Tongue (tissue), 2 donors: ENCODE measurements around the gene STK16. TPM values are rescaled to one million over a fixed set of nuclear protein-coding genes. Genes with fewer than 3 reads are reported as not detected.
A peak's percentile ranks its signal among the peaks of the same experiment; 100 is the strongest.
"Not testable (repeated sequence)": the region's sequence is repeated elsewhere in the genome, so short reads cannot be mapped to it uniquely, and the experiment has no call there.

ENCODE experiments used
- DNase-seq: peaks from one replicate; pipeline ENCODE4 v3.0.0-alpha.2; 2015
- total RNA-seq: library from RNA; depleted of rRNA; stranded (reverse); fragments of >200 nt; gene quantifications from one replicate; pipeline ENCODE4 v1.2.3, GENCODE V29; 2014

STK16 gene
- total RNA-seq, 1 donor from 2014 or later, result 10.5 TPM

- DNase-seq, result no peak
These were observed 511 bp upstream of the STK16 start for GRCh38 chr2:219244789-219245147.

- no peak for DNase-seq
These were observed 586 bp downstream of the STK16 start for GRCh38 chr2:219245899-219246230.

GRCh38 chr2:219246559-219246958 is 1.3 kb downstream of the STK16 start:
- DNase-seq, result no peak

DNA sequence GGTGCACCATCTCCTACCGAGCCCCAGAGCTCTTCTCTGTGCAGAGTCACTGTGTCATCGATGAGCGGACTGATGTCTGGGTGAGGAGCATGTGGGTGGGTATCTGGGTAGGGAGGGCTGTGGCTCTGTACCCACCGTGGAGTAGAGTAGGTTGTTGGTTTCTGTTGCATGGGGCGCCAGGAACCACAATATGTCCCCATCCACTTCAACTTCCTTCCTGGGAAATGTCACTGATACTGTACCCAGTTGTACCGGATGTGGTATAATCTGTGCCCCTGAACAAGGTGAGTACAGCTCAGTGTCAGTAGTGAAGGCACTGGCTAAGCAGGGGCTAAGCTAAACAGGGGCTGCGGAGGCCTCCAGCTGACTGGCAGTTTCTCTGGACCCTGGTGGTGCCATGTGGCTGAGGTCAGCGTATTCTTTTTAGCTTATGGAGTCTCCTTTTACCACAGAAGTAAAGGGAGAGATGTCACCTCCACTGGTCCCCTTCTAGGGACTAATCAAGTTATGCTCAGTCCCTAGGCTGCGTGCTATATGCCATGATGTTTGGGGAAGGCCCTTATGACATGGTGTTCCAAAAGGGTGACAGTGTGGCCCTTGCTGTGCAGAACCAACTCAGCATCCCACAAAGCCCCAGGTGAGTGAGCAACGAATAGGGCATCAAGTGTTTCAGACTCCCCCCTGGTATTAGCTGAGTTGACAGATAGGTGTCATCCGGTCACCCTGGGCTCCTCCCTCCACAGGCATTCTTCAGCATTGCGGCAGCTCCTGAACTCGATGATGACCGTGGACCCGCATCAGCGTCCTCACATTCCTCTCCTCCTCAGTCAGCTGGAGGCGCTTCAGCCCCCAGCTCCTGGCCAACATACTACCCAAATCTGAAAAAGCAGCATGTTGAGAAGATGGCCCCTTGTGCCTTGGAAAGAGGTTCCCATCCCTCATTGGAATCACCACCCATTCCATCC is 2.7 kb downstream of the STK16 start:
- DNase-seq, result no peak

DNA sequence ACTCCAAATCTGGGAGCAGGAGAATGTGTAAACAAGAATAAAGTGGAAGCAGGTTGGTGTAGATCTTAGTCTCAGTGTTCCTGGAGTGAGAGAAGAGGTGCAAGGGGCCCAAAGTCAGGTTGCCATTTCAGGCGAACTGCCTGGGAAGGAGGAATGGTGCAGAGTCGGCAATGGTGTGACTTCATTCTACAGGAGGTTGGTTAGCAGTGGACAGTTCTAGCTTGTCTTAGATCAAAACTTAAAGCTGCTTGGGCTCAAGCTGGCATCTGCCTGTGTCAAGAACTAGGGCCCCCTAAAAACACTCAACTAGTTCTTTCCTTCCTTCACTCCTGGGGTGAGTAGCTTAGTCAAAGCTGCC is 3.5 kb downstream of the STK16 start:
- DNase-seq, result no peak

DNA sequence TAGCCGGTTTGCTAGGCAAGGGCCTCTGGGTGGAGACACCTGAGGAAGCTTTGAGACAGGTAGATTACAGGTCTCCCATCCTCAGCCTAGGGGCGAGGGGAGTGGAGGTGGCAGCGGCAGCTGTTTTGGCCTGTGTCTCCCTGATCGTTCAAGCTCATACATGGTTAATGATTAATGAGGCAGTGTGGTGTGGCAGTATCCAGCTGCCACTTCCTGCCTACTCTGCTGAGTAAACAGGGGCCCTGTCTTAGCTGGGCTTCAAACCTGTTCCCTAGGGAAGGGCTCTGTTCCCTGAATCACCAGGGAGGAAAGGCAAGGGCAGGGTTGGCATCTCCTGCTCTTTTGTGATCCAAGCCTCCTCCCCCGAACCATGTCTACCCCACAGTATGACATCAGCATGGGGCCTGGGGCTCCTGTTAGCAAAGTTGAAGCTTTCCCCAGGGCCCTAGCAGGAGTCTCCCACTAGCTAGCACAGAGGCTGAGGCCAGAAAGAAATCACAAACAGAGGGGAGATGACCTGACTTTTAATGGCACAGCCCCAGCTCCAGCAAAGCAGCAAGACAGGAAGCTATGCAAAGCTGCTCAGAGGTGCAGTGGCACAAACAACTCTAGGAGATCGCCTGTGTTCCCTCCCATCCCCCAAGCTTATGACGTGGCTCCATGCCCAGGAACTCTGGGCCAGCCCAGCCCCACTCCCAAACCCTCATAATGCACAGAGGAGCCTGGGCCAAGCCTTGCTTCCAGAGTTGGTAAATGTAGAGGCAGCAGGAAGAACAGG is 4.1 kb downstream of the STK16 start:
- DNase-seq, result peak; percentile 82

DNA sequence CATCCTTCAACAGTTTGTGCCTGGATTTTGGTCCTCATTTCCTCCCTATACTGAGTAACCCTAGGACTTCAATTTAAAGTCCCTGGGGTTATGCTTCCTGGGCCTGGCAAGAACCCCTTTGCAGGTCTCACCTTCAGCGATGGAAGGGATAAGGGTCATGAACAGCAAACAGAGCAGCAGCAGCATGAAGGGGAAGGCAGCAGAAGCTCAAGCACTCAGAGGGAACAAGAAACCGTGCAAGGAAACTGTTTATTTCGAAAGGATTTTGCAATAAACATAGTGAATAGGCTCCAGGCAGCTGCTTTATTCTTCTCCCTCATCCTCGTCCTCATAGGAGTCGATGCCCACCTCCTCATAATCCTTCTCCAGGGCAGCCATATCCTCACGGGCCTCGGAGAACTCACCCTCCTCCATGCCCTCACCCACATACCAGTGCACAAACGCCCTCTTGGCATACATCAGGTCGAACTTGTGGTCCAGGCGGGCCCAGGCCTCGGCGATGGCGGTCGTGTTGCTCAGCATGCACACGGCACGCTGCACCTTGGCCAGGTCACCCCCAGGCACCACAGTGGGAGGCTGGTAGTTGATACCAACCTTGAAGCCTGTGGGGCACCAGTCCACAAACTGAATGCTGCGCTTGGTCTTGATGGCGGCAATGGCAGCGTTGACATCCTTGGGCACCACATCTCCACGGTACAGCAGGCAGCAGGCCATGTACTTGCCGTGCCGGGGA is 4.9 kb downstream of the STK16 start:
- no peak for DNase-seq

DNA sequence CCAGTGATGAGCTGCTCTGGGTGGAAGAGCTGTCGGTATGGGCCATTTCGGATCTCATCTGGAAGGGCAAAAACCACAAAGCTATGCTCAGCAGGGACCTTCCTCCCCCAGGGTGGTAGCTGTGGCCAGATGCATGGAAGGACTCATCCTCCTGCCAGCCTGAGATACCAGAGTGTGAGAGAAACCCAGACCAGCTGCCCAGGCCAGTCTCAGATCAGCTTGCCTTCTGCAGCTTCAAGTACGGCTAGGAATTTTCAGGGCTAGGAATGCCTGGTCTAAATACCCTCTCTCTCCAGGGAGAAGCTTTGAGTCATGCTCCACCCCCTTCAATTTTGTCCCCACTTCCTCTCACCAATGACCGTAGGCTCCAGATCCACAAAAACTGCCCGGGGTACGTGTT is 6.4 kb downstream of the STK16 start:
- peak; percentile 17 for DNase-seq

DNA sequence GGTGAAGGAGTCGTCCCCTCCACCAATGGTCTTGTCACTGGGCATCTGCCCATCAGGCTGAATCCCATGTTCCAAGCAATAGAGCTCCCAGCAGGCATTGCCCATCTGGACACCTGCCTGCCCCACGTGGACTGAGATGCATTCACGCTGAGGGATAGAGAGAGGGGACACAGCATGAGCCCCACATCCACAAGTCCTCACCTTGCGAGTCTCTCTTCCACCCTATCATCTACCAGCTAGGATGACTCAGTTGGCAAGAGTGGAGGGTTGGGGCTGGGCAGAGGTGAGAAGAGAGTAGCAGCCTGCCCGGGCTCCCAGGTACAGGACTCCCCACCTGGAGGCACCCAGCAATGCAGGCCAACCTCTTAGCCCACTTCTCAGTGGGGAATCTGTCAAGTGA is 6.8 kb downstream of the STK16 start:
- DNase-seq, result no peak

- DNase-seq, result no peak
These were observed 7.3 kb downstream of the STK16 start for GRCh38 chr2:219252570-219252899.

GRCh38 chr2:219252900-219253752 is 7.8 kb downstream of the STK16 start, which contains the start of gene TUBA4B:
TUBA4B (plus strand) TSS chr2:219253243; CDS start chr2:219253408, 165 bp downstream.
- peak; percentile 86 for DNase-seq

- DNase-seq, result peak; percentile 81
These were observed 8.7 kb downstream of the STK16 start, which contains the start of gene TUBA4A for GRCh38 chr2:219253753-219254589. TUBA4A (minus strand) TSS chr2:219253918; CDS start chr2:219253858, 60 bp downstream.

DNA sequence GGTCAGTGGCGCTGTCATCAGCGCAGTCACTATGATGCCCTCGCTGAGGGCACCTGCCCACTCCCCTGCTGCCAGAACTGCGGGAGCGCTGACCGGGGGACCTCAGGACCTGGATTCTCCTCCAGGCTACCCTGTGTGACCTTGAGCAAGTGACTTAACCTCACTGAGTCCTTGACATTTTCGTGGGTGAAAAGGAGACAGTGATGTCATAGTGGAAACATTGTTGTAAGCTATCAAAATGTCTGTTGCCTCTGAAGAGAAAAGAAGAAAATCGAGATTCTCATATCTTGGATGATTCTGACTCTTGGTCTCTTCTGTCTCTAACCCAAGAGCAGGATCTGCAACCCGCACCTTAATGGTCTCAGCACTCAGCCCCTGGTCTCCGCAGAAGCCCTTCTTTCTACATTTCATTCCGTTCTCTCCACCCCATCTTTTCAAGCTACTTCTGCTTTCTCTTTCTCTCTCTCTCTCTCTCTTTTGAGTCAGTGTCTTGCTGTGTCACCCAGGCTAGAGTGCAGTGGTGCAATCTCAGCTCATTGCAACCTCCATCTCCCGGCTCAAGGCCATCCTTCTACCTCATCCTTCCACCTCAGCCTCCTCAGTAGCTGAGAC is 9.4 kb downstream of the STK16 start:
- no peak for DNase-seq

DNA sequence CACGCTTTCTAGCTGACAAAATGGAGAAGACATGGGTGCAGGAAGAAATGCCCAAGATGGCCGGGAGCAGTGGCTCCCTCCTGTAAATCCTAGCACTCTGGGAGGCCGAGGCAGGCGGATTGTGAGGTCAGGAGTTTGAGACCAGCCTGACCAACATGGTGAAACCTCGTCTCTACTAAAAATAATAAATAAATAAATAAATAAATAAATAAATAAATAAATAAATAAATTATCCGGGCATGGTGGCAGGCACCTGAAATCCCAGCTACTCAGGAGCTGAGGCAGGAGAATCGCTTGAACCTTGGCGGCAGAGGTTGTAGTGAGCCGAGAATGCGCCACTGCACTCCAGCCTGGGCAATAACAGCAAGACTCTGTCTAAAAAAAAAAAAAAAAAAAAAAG is 13.7 kb downstream of the STK16 start:
- DNase-seq, result not testable (repeated sequence)

GRCh38 chr2:219261024-219261855 is 16.0 kb downstream of the STK16 start:
- DNase-seq, result no peak

DNA sequence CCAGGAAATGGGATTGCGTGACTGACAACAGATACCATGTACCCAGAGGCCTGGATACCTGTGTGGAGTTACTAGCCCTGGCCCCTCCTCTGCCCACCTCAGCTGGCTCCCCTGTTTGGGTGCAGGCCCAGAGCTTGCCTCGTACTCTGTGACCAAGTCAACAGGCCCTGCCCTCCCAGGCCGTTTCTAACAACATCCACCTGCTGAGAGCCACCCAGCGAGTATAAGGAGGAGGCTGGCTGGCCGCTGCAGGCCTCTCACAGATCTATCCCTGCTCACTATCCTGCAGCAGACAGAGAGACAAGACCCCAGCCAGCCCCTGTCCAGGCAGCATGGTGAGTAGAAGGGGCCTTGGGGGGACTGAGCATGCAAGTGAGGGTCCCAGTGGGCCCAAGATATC is 21.0 kb downstream of the STK16 start:
- no peak for DNase-seq

DNA sequence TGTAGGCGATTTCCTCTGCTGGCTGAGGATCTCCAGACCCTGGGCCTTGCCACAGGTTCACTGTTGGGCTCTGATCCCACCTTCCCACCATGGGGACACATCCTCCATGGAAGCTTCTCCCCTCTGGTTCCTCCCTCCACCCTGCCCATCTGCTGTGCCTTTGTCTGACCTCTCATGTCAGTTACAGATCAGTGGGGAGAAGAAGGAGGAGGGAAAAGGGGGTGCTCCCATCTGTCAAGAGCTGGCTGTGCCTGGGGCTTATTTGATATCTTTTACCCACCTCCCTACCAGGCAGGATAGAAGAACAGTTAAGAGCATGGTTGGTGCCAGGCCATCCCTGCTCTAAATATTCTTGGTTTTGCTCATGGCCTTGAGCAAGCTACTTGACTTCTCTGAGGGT is 21.6 kb downstream of the STK16 start:
- no peak for DNase-seq

DNA sequence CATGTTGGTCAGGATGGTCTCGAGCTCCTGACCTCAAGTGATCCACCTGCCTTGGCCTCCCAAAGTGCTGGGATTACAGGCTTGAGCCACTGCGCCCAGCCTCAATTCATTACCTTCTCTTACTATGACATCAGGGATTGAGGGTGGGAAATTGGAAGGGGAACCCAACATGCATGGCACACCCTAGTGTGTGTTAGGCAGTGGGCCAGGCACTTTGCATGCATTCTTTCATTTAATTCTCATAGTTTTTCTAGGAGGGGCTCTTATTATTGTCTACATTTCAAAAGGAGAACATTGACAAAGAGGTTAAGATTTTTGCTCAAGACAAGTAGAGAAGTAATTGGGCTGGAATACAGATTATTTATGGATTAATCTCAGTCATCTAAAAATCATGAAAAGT is 23.0 kb downstream of the STK16 start:
- DNase-seq, result no peak

- no peak for DNase-seq
These were observed 24.2 kb downstream of the STK16 start for GRCh38 chr2:219269362-219270054.
